HEK293 (cell line): Measurements from ENCODE around the gene EPAS1.

ENCODE experiments used
- CTCF ChIA-PET: fragments of 350-600 bp; formaldehyde crosslinking; extraction: SDS; loops from one replicate; lab custom pipeline; 2021; ENCODE audit warnings: antibody characterized with exemption; lab: Yijun Ruan, JAX
- POLR2A ChIA-PET: fragments of 300-600 bp; formaldehyde crosslinking; extraction: SDS; loops from one replicate; lab custom pipeline; 2020; ENCODE audit warnings: antibody characterized with exemption, inconsistent platforms; lab: Yijun Ruan, JAX
- H3K27ac ChIP-seq: fragments of 200-500 bp; sonication (Bioruptor generic); 2 replicates; pipeline ENCODE4 v1.5.1; 2014; ENCODE audit warnings: low read depth, low read length, control low read depth, inconsistent platforms; ENCODE audit errors: extremely low read depth
- H3K36me3 ChIP-seq, 2 experiments: fragments of 200-500 bp in 1 of 2; sonication (Bioruptor generic) in 1 of 2; 1 replicate in 1 of 2; 2 replicates in 1 of 2; pipeline ENCODE4 v1.5.1; 2014 to 2017; ENCODE audit warnings: inconsistent platforms in 2 of 2, low read length in 2 of 2; ENCODE audit not compliant: control insufficient read depth in 2 of 2, insufficient read depth in 1 of 2
- H3K4me1 ChIP-seq: fragments of 200-500 bp; sonication (Bioruptor generic); 2 replicates; pipeline ENCODE4 v1.5.1; 2014; ENCODE audit warnings: mild to moderate bottlenecking, low read length, inconsistent platforms; ENCODE audit not compliant: control insufficient read depth, insufficient read depth
- H3K4me3 ChIP-seq: 2 replicates; pipeline ENCODE4 v1.5.1; 2011; ENCODE audit warnings: low read depth, mild to moderate bottlenecking, control low read depth, low read length, moderate library complexity
- H3K9me3 ChIP-seq: fragments of 200-500 bp; sonication (Bioruptor generic); 2 replicates; pipeline ENCODE4 v1.5.1; 2014; ENCODE audit warnings: low read depth, low read length, inconsistent platforms; ENCODE audit not compliant: control insufficient read depth, insufficient read depth
- BCL11A ChIP-seq: fragments of 450-650 bp; formaldehyde crosslinking; IDR thresholded peaks from 2 replicates; pipeline ENCODE4 v1.5.1; 2016; ENCODE audit warnings: low read depth, missing biosample characterization, missing genetic modification characterization
- GFI1B ChIP-seq: fragments of 450-650 bp; formaldehyde crosslinking; IDR thresholded peaks from 2 replicates; pipeline ENCODE4 v1.5.1; 2016; ENCODE audit warnings: missing biosample characterization, missing genetic modification characterization
- KLF9 ChIP-seq: fragments of 450-650 bp; formaldehyde crosslinking; IDR thresholded peaks from 2 replicates; pipeline ENCODE4 v1.5.1; 2016; ENCODE audit warnings: missing biosample characterization, missing genetic modification characterization, low read depth
- WT1 ChIP-seq: fragments of 450-650 bp; formaldehyde crosslinking; IDR thresholded peaks from 2 replicates; pipeline ENCODE4 v1.5.1; 2016; ENCODE audit warnings: missing biosample characterization, missing genetic modification characterization
- YY2 ChIP-seq: fragments of 450-650 bp; formaldehyde crosslinking; IDR thresholded peaks from 2 replicates; pipeline ENCODE4 v1.5.1; 2016; ENCODE audit warnings: missing biosample characterization, missing genetic modification characterization
- ZNF169 ChIP-seq: fragments of 450-650 bp; formaldehyde crosslinking; IDR thresholded peaks from 2 replicates; pipeline ENCODE4 v1.5.1; 2016; ENCODE audit warnings: missing biosample characterization, missing genetic modification characterization
- ZNF174 ChIP-seq: fragments of 450-650 bp; formaldehyde crosslinking; IDR thresholded peaks from 2 replicates; pipeline ENCODE4 v1.5.0; 2017; ENCODE audit warnings: missing biosample characterization, mild to moderate bottlenecking, missing genetic modification characterization
- ZNF248 ChIP-seq: fragments of 450-650 bp; formaldehyde crosslinking; IDR thresholded peaks from 2 replicates; pipeline ENCODE4 v1.5.1; 2017; ENCODE audit warnings: missing biosample characterization, missing genetic modification characterization
- ZNF335 ChIP-seq: fragments of 450-650 bp; formaldehyde crosslinking; conservative IDR thresholded peaks from 2 replicates; pipeline ENCODE4 v1.5.1; 2016; ENCODE audit warnings: missing biosample characterization, missing genetic modification characterization
- ZNF354C ChIP-seq: fragments of 450-650 bp; formaldehyde crosslinking; IDR thresholded peaks from 2 replicates; pipeline ENCODE4 v1.5.1; 2016; ENCODE audit warnings: missing biosample characterization, missing genetic modification characterization, low read depth, borderline replicate concordance
- ZNF501 ChIP-seq: fragments of 450-650 bp; formaldehyde crosslinking; IDR thresholded peaks from 2 replicates; pipeline ENCODE4 v1.5.1; 2016; ENCODE audit warnings: missing biosample characterization, missing genetic modification characterization
- ZNF529 ChIP-seq: fragments of 450-650 bp; formaldehyde crosslinking; IDR thresholded peaks from 2 replicates; pipeline ENCODE4 v1.5.1; 2017; ENCODE audit warnings: missing genetic modification characterization, missing biosample characterization; ENCODE audit not compliant: insufficient replicate concordance
- ZNF530 ChIP-seq: fragments of 450-650 bp; formaldehyde crosslinking; IDR thresholded peaks from 2 replicates; pipeline ENCODE4 v1.5.1; 2016; ENCODE audit warnings: low read depth, missing biosample characterization, missing genetic modification characterization
- ZNF549 ChIP-seq: fragments of 450-650 bp; IDR thresholded peaks from 2 replicates; pipeline ENCODE4 v1.5.1; 2018; ENCODE audit warnings: missing biosample characterization, missing genetic modification characterization, mild to moderate bottlenecking, inconsistent platforms, moderate library complexity
- ZNF626 ChIP-seq: fragments of 450-650 bp; sonication (Bioruptor Pico); formaldehyde crosslinking; IDR thresholded peaks from 2 replicates; pipeline ENCODE4 v1.5.1; 2018; ENCODE audit warnings: missing biosample characterization, missing genetic modification characterization, inconsistent platforms
- ZNF660 ChIP-seq: fragments of 450-650 bp; IDR thresholded peaks from 2 replicates; pipeline ENCODE4 v1.5.1; 2018; ENCODE audit warnings: missing biosample characterization, mild to moderate bottlenecking, missing genetic modification characterization
- ZNF664 ChIP-seq: fragments of 450-650 bp; formaldehyde crosslinking; IDR thresholded peaks from 2 replicates; pipeline ENCODE4 v1.5.1; 2016; ENCODE audit warnings: missing biosample characterization, missing genetic modification characterization
- ZNF776 ChIP-seq: fragments of 450-650 bp; formaldehyde crosslinking; IDR thresholded peaks from 2 replicates; pipeline ENCODE4 v1.5.0; 2017; ENCODE audit warnings: missing biosample characterization, missing genetic modification characterization, borderline replicate concordance
- ZNF792 ChIP-seq: fragments of 450-650 bp; formaldehyde crosslinking; IDR thresholded peaks from 2 replicates; pipeline ENCODE4 v1.5.1; 2016; ENCODE audit warnings: missing biosample characterization, missing genetic modification characterization
- ZNF843 ChIP-seq: fragments of 450-650 bp; formaldehyde crosslinking; IDR thresholded peaks from 2 replicates; pipeline ENCODE4 v1.5.1; 2016; ENCODE audit warnings: missing biosample characterization, missing genetic modification characterization
- TF ChIP-seq, protein P1 (sequence below): fragments of 450-650 bp; formaldehyde crosslinking; IDR thresholded peaks from 2 replicates; pipeline ENCODE4 v1.5.1; 2016; ENCODE audit warnings: missing biosample characterization, missing genetic modification characterization
- TF ChIP-seq, protein P2 (sequence below): fragments of 450-650 bp; formaldehyde crosslinking; IDR thresholded peaks from 2 replicates; pipeline ENCODE4 v1.5.0; 2017; ENCODE audit warnings: missing biosample characterization, missing genetic modification characterization, borderline replicate concordance
- TF ChIP-seq, protein P3 (sequence below): fragments of 450-650 bp; formaldehyde crosslinking; IDR thresholded peaks from 2 replicates; pipeline ENCODE4 v1.5.1; 2017; ENCODE audit warnings: missing biosample characterization, missing genetic modification characterization
- TF ChIP-seq, protein P4 (sequence below): fragments of 450-650 bp; formaldehyde crosslinking; conservative IDR thresholded peaks from 2 replicates; pipeline ENCODE4 v1.5.1; 2016; ENCODE audit warnings: low read depth, missing biosample characterization, missing genetic modification characterization

The EPAS1 gene

DNA sequence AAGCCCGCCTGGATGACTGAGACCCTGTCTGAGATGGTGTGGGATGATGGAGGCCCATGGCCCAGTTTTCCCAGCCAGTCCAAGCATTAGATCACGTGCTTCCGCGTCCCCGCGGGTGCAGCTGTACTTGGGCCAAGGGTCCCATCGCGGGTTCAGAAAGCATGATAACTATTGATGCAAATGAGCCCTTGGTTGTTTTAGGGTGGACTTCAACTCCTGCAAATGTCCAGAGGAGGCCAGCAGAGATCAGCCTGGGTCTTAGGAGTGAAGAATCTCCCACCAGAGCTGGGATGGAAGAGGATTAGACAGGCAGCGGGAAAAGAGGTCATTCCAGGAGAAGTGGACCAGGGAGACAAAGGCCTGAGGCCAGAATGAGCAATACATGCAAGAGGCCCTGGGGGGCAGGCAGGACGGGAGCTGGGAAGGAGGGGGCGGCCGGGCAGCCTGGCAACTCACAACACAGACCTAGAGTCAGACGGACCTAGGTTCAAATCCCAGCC, 92.3 kb downstream of the EPAS1 start:
- ChIA-PET POLR2A (no interaction called here), CTCF (no interaction called here)
- H3K4me3 ChIP-seq = no peak overlapping the region
- H3K9me3 ChIP-seq = no peaks in the 10 kb centered on the region
- TF ChIP-seq ZNF529 (no peak), ZNF776 (tag by site-specific recombination) (no peak), ZNF169 (tag by site-specific recombination) (no peak), GFI1B (tag by site-specific recombination) (no peak), ZNF843 (tag by site-specific recombination) (no peak)
- TF ChIP-seq, protein P1, sequence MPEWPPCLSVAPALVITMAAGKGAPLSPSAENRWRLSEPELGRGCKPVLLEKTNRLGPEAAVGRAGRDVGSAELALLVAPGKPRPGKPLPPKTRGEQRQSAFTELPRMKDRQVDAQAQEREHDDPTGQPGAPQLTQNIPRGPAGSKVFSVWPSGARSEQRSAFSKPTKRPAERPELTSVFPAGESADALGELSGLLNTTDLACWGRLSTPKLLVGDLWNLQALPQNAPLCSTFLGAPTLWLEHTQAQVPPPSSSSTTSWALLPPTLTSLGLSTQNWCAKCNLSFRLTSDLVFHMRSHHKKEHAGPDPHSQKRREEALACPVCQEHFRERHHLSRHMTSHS = no peak
- TF ChIP-seq, all 188 proteins: peak for 0
- no peak overlapping the region for H3K27ac ChIP-seq
- peaks cover 3 to 12% of the 10 kb centered on the region in 2 experiments; a peak in 2 of 3 replicates for H3K36me3 ChIP-seq
- no peaks in the 10 kb centered on the region for H3K4me1 ChIP-seq

DNA sequence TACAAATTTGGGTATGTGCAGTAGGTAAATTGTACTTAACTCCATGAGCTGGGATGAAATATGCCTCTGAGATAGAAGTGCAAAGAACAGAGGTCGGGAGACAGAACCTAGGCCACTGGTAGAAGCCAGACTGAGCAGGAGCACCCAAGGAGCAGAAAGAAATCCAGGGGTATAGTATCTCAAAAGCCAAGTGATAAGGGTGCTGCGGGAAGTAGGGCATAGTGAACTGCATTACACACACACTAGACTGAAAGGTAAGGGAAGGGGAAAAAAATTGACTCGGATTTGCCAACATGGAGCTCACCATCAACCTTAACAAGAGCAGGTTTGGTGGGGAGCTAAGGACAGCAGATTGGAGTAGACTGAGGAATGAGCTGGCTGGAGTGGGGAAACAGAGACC, 92.8 kb downstream of the EPAS1 start:
- H3K27ac ChIP-seq = no peak overlapping the region
- CTCF ChIA-PET = interaction anchor here (0.6 kb wide), 1 partner anchor 66 kb away, joined by 3 read pairs; no protein-coding TSS in a partner anchor
- TF ChIP-seq ZNF792 (no peak), KLF9 (tag by site-specific recombination) (no peak), ZNF530 (tag by site-specific recombination) (no peak), YY2 (tag by site-specific recombination) (no peak), ZNF549 (tag by site-specific recombination) (no peak), ZNF626 (tag by site-specific recombination) (no peak), WT1 (no peak), ZNF501 (tag by site-specific recombination) (no peak), ZNF660 (tag by site-specific recombination) (no peak), ZNF174 (tag by site-specific recombination) (no peak), ZNF664 (tag by site-specific recombination) (no peak), ZNF335 (tag by site-specific recombination) (no peak), BCL11A (no peak), ZNF354C (tag by site-specific recombination) (no peak), ZNF248 (tag by site-specific recombination) (no peak)
- TF ChIP-seq, protein P2, sequence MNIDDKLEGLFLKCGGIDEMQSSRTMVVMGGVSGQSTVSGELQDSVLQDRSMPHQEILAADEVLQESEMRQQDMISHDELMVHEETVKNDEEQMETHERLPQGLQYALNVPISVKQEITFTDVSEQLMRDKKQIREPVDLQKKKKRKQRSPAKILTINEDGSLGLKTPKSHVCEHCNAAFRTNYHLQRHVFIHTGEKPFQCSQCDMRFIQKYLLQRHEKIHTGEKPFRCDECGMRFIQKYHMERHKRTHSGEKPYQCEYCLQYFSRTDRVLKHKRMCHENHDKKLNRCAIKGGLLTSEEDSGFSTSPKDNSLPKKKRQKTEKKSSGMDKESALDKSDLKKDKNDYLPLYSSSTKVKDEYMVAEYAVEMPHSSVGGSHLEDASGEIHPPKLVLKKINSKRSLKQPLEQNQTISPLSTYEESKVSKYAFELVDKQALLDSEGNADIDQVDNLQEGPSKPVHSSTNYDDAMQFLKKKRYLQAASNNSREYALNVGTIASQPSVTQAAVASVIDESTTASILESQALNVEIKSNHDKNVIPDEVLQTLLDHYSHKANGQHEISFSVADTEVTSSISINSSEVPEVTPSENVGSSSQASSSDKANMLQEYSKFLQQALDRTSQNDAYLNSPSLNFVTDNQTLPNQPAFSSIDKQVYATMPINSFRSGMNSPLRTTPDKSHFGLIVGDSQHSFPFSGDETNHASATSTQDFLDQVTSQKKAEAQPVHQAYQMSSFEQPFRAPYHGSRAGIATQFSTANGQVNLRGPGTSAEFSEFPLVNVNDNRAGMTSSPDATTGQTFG (tag by site-specific recombination) = no peak
- TF ChIP-seq, protein P3, sequence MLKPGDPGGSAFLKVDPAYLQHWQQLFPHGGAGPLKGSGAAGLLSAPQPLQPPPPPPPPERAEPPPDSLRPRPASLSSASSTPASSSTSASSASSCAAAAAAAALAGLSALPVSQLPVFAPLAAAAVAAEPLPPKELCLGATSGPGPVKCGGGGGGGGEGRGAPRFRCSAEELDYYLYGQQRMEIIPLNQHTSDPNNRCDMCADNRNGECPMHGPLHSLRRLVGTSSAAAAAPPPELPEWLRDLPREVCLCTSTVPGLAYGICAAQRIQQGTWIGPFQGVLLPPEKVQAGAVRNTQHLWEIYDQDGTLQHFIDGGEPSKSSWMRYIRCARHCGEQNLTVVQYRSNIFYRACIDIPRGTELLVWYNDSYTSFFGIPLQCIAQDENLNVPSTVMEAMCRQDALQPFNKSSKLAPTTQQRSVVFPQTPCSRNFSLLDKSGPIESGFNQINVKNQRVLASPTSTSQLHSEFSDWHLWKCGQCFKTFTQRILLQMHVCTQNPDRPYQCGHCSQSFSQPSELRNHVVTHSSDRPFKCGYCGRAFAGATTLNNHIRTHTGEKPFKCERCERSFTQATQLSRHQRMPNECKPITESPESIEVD (tag by site-specific recombination) = no peak
- TF ChIP-seq, protein P4, sequence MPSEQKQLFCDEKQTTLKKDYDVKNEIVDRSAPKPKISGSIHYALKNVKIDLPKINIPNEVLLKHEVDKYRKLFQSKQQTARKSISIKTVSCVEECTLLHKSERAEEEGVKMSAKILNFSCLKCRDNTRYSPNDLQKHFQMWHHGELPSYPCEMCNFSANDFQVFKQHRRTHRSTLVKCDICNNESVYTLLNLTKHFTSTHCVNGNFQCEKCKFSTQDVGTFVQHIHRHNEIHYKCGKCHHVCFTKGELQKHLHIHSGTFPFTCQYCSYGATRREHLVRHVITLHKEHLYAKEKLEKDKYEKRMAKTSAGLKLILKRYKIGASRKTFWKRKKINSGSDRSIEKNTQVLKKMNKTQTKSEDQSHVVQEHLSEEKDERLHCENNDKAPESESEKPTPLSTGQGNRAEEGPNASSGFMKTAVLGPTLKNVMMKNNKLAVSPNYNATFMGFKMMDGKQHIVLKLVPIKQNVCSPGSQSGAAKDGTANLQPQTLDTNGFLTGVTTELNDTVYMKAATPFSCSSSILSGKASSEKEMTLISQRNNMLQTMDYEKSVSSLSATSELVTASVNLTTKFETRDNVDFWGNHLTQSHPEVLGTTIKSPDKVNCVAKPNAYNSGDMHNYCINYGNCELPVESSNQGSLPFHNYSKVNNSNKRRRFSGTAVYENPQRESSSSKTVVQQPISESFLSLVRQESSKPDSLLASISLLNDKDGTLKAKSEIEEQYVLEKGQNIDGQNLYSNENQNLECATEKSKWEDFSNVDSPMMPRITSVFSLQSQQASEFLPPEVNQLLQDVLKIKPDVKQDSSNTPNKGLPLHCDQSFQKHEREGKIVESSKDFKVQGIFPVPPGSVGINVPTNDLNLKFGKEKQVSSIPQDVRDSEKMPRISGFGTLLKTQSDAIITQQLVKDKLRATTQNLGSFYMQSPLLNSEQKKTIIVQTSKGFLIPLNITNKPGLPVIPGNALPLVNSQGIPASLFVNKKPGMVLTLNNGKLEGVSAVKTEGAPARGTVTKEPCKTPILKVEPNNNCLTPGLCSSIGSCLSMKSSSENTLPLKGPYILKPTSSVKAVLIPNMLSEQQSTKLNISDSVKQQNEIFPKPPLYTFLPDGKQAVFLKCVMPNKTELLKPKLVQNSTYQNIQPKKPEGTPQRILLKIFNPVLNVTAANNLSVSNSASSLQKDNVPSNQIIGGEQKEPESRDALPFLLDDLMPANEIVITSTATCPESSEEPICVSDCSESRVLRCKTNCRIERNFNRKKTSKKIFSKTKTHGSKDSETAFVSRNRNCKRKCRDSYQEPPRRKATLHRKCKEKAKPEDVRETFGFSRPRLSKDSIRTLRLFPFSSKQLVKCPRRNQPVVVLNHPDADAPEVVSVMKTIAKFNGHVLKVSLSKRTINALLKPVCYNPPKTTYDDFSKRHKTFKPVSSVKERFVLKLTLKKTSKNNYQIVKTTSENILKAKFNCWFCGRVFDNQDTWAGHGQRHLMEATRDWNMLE (tag by site-specific recombination) = no peak
- no peaks in the 10 kb centered on the region for H3K4me1 ChIP-seq
- POLR2A ChIA-PET = no interaction called here
- no peak overlapping the region for H3K4me3 ChIP-seq
- no peaks in the 10 kb centered on the region for H3K9me3 ChIP-seq
- peaks cover 0 to 10% of the 10 kb centered on the region in 2 experiments; a peak in 1 of 3 replicates for H3K36me3 ChIP-seq
